Measurements from ENCODE around the gene TOR1B.

TOR1B gene

GRCh38 chr9:129779560-129780190, 23.3 kb upstream of the TOR1B start:
- no peak for TF ChIP-seq CTCF (IDR thresholded peaks at IDR 0.05; ENCODE audit: low read depth, low read length, poor library complexity, severe bottlenecking)
- TF ChIP-seq EZH2phosphoT487 (IDR thresholded peaks at IDR 0.05; ENCODE audit: borderline replicate concordance, low read length), result no peak
- Histone ChIP-seq H3K4me1 (ENCODE audit: control insufficient read depth, low read length) (no peaks in the 10 kb centered on the region), H3K9me2 (replicated peaks; ENCODE audit: control insufficient read depth, low read length) (no peaks in the 10 kb centered on the region), H3F3A (ENCODE audit: control insufficient read depth, insufficient read depth) (no peaks in the 10 kb centered on the region), H3K9me3 (ENCODE audit: control insufficient read depth, insufficient read depth, low read length) (no peaks in the 10 kb centered on the region), H3K36me3 (ENCODE audit: control insufficient read depth, low read length) (no peaks in the 10 kb centered on the region), H3K79me2 (ENCODE audit: control insufficient read depth, low read length) (no peaks in the 10 kb centered on the region), H3K27ac (ENCODE audit: low read depth, low read length) (no peak overlapping the region), H3K27me3 (ENCODE audit: control insufficient read depth, low read length) (peaks cover 19% of the 10 kb centered on the region), H4K20me1 (ENCODE audit: control insufficient read depth, insufficient read depth, low read depth, low read length) (no peaks in the 10 kb centered on the region), H3K4me3 (ENCODE audit: low read length) (no peak overlapping the region), H3K4me2 (ENCODE audit: low read length) (no peak overlapping the region)

GRCh38 chr9:129781131-129781530, 21.9 kb upstream of the TOR1B start:
- H3K9me3 ChIP-seq (ENCODE audit: control insufficient read depth, insufficient read depth, low read length), result no peaks in the 10 kb centered on the region
- no peak overlapping the region for H3K27ac ChIP-seq (ENCODE audit: low read depth, low read length)

GRCh38 chr9:129781981-129782380, 21.0 kb upstream of the TOR1B start:
- no peak for TF ChIP-seq EZH2phosphoT487 (IDR thresholded peaks at IDR 0.05; ENCODE audit: borderline replicate concordance, low read length)
- TF ChIP-seq CTCF (IDR thresholded peaks at IDR 0.05; ENCODE audit: low read depth, low read length, poor library complexity, severe bottlenecking), result no peak
- Histone ChIP-seq H3K27me3 (ENCODE audit: control insufficient read depth, low read length) (peaks cover 12% of the 10 kb centered on the region), H3K36me3 (ENCODE audit: control insufficient read depth, low read length) (no peaks in the 10 kb centered on the region), H3F3A (ENCODE audit: control insufficient read depth, insufficient read depth) (no peaks in the 10 kb centered on the region), H3K9me3 (ENCODE audit: control insufficient read depth, insufficient read depth, low read length) (no peaks in the 10 kb centered on the region), H3K4me2 (ENCODE audit: low read length) (no peak overlapping the region), H4K20me1 (ENCODE audit: control insufficient read depth, insufficient read depth, low read depth, low read length) (no peaks in the 10 kb centered on the region), H3K79me2 (ENCODE audit: control insufficient read depth, low read length) (no peaks in the 10 kb centered on the region), H3K4me3 (ENCODE audit: low read length) (no peak overlapping the region), H3K27ac (ENCODE audit: low read depth, low read length) (no peak overlapping the region), H3K9me2 (replicated peaks; ENCODE audit: control insufficient read depth, low read length) (no peaks in the 10 kb centered on the region), H3K4me1 (ENCODE audit: control insufficient read depth, low read length) (no peaks in the 10 kb centered on the region)

More at GRCh38 chr9:129781131-129781530, 21.9 kb upstream of the TOR1B start:
- H3K4me1 ChIP-seq (ENCODE audit: control insufficient read depth, low read length), result no peaks in the 10 kb centered on the region
- no peaks in the 10 kb centered on the region for H3K36me3 ChIP-seq (ENCODE audit: control insufficient read depth, low read length)
- peaks cover 20% of the 10 kb centered on the region for H3K27me3 ChIP-seq (ENCODE audit: control insufficient read depth, low read length)
- no peak overlapping the region for H3K4me2 ChIP-seq (ENCODE audit: low read length)
- no peak for TF ChIP-seq CTCF (IDR thresholded peaks at IDR 0.05; ENCODE audit: low read depth, low read length, poor library complexity, severe bottlenecking)
- TF ChIP-seq EZH2phosphoT487 (IDR thresholded peaks at IDR 0.05; ENCODE audit: borderline replicate concordance, low read length), result no peak
- H3K4me3 ChIP-seq (ENCODE audit: low read length), result no peak overlapping the region
- H3F3A ChIP-seq (ENCODE audit: control insufficient read depth, insufficient read depth), result no peaks in the 10 kb centered on the region
- no peaks in the 10 kb centered on the region for H4K20me1 ChIP-seq (ENCODE audit: control insufficient read depth, insufficient read depth, low read depth, low read length)
- no peaks in the 10 kb centered on the region for H3K9me2 ChIP-seq (replicated peaks; ENCODE audit: control insufficient read depth, low read length)
- no peaks in the 10 kb centered on the region for H3K79me2 ChIP-seq (ENCODE audit: control insufficient read depth, low read length)

All from DOHH2 (cell line).